AG08395 (cell line): ENCODE data around the gene IRF8.
A peak's percentile ranks its signal among the peaks of the same experiment; 100 is the strongest.

Source experiments
- DNase-seq: peaks from one replicate; pipeline ENCODE4 v3.0.0; 2012; ENCODE audit warnings: mixed read lengths, low spot score

IRF8 gene

DNA sequence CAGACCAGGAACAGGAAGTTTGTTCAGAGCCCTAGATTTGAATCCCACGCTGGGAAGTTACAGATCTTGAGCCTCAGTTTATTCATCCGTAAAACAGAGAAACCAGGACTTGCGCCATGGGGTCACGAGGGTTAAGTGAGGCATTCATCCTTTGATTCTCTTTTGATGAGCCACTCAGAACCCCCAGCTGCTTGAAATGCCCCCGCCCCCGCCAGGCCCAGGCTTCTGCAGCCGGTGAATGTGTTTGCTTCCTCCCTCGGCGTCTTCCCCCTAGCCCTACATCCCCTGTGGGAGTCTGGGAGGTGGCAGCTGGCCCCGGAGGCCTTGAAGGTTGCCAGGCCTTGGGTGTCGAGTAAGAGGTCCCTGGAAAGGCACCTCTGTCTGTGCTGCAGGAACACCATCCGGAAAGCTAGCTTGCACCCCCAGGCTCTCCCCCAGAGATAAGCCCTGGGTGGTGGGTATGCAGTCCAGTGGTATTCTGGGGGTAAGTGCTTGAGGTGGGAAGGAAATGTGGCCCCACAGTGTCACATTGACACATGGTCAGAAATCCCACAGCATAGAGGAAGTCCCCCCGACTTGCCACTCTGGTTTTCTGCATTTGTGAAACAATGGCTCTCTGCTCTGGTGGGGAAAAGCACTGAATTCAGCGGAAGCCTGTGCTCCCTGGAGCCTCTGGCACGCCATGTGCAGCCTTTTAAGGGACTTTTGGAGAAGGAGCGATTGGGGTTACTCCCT, 14.9 kb downstream of the IRF8 start:
- no peak for DNase-seq

DNA sequence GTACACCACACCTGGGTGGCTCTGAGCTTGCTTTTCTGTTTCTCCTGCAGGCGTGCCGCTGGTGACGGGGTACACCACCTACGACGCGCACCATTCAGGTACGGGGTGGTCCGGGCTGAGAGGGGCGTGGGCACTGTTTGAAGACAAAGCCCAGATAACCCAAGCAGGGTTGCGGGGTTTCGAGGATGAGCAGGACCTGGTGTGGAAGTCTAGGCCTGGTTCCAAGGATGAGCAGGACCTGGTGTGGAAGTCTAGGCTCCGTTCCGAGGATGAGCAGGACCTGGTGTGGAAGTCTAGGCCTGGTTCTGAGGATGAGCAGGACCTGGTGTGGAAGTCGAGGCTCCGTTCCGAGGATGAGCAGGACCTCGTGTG, 15.4 kb downstream of the IRF8 start:
- no peak for DNase-seq

DNA sequence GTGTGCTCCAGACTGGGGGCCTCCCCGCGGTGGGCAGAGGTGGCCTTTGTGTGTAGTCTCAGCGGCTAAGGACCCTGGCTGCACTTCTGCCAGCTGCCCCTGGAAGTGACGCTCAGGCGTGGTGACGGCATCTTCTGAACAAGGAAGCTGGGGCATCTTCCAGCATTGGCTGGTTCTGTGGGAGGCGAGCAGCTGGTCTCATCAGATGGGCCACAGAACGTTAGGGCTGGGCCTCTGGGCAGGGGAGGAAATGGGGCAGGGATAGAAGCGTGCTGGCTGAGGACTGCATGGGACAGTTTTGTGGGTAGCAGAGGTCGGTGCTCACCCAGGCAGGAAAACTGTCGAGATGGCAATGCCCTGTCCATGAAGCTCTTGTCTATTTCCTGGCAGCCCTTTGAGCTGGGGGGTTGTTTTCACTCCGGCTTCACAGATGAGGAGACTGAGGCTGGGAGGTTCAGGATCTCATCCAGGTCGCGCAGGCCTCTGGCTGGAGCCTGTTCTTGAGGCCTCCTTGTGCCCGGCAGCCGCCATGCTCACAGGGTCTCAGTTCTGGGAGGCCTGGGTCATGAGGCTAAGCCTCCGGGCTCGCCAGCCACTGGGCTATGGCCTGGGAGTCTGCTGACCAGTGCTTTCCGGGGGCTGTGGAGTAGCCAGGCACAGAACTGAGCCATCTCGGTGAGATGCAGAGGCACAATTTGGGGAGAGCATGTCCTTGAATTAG, 16.3 kb downstream of the IRF8 start:
- DNase-seq = no peak

DNA sequence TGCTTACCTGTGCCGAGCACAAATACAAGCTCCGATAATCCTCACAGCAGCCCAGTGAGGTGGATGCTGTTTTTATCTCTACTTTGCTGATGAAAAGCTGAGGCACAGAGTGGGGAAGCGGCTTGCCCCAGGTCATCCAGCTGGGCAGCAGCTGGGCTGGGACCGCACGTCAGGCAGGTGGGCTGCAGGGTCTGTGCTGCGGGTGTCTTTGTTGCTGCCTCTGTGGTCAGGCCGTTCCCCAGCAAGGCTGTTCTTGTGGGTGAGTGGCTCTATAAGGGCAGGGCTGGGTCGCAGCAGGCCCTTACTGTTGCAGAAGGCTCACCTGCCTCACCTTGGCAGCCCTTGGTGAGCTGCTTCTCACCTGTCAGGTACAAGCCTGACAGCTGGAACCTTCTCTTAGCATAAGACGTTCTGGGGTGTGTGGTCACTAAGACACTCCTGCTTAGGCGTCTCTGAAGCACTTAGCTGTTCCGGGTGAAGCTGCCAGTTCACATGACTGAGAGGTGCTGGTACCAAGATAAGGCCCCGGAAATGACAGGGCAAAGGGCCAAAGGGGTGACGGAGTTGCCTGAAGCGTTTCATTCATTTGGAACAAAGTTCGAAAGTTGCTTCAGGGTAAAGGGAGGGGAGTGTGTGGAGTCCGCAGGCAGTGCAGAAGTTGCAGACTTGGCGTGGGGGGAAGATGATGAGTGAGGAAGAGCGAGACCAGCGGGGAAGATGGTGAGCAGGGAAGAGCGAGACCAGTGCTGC, 17.4 kb downstream of the IRF8 start:
- no peak for DNase-seq

DNA sequence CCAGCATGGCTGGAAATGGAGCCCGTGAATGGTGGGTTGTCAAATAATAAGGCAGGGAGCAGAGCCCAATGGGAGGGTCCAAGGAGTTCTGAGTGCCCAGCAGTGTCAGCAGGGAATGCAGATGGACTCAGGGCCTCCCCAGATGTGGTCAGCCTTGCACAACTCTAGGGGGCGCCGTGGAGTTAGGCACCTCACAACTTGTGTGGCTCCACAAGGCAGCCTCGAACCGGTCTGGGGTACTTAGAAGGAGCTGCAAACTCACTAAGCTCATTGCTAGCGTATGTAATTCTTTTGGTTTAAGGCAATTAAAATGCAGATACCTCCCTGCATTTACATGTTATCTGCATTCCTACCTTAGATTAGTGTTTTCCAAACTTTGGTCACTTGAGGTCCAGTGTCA, 18.1 kb downstream of the IRF8 start:
- DNase-seq = no peak

DNA sequence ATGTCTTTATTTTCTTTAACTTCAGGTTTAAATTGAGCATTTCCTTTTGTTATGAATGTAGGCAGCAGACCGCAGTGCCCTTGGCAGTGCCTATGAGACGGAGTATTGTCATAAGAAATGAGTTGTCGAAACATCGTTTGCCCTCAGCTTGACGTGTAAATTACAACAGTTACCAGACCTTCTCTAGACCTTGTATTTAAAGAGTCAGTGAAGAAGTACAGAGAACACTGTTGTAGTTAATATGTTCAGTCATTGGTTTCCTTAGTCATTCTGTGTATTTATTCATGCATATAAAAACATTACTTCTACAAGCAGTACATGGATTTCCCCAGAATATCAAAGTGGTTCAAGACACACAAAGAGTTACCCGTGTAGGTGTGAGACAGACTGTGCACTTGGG, 19.0 kb downstream of the IRF8 start:
- DNase-seq = no peak

DNA sequence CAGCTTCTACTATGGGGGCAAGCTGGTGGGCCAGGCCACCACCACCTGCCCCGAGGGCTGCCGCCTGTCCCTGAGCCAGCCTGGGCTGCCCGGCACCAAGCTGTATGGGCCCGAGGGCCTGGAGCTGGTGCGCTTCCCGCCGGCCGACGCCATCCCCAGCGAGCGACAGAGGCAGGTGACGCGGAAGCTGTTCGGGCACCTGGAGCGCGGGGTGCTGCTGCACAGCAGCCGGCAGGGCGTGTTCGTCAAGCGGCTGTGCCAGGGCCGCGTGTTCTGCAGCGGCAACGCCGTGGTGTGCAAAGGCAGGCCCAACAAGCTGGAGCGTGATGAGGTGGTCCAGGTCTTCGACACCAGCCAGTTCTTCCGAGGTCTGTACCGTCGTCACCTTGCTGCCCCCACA, 19.5 kb downstream of the IRF8 start:
- DNase-seq = no peak

DNA sequence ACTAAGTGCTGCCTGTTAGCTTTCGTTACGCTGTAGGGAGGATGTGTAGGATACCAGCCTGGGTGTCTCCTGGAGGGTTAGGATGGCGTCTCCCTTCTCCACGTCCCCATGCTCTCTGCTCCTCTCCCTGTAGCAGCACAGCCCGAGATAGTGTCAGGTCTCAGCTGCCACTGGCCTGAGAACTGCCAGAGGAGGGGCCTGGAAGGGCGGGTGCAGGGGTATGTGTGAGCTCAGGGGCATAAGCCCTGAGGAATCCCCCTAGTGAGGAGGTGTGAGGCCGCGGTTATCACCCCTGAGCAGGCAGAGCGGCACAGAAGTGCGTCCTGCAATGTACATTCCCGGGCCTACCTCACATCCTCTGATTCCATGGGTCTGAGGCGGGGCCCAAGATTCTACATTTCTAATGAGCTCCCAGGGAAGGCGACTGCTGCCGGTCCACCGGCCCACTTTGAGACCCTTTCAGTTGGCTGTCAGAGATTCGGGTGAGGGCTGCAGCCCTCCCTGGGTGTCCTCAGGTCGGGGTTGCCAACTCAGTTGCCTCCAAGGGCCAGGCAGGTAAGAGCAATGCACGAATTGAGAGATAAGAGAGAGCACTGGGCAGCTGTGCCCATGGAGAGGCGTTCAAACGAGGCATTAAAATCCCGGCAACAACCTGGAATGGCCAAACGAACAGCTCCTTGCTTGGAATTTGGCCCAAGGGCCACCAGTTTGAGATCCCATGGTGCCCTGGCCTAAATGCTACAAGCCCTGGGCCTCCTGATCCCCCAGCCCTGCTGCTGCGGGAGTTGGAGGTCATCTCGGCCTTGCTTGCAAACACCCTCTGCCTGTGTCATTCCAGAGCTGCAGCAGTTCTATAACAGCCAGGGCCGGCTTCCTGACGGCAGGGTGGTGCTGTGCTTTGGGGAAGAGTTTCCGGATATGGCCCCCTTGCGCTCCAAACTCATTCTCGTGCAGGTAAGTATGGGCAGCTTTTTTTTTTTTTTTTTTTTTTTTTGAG, 20.6 kb downstream of the IRF8 start:
- DNase-seq = no peak

DNA sequence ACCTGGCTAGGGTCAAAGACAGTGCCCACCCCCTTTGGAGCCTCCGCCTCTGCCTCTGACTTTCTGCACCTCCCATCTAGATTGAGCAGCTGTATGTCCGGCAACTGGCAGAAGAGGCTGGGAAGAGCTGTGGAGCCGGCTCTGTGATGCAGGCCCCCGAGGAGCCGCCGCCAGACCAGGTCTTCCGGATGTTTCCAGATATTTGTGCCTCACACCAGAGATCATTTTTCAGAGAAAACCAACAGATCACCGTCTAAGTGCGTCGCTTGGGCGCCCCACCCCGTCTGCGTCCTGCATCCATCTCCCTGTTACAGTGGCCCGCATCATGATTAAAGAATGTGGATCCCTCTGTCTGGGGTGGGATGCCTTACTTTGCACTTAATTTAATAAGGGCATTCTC, 22.1 kb downstream of the IRF8 start:
- DNase-seq = no peak

DNA sequence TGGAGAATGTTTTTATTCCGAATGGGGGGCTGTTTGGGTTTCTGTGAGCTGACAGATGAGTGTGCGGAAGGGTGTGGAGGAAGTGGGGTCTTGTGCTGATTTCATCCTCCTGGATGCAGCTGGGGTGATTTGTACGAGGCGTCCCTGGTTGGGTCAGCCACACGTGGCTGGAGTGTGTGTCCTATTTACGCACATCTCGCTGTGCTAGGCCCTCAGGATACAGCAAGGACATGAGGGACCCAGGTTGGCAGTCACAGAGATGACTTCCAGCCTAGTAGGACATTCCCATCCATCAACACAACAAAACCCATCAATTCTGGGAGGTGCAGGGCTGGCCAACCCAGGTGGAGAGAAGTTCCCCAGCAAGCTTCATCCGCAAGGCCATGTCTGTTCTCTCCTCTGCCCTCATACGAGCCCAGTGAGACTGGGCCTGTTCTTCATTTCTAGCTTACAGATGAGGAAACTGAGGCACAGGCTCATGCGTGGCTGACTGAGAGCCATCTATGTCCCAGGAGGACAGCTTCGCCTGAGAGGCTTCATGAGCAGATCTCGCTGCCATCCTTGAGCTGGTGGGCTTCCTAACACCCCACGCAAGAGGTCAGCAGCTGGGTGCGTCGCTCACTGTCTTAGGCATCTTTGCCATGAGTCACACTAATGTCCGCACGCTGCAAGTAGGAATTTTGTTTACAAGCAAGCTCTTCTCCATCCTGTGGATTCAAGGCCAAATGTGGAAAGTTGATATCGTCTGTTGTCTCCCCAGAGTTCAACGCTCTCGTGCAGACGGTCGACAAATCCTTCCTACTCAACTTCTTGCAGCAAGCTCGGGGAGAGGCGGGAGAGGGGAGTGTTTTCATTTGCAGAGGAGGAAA, 24.4 kb downstream of the IRF8 start:
- DNase-seq = peak; percentile 20

DNA sequence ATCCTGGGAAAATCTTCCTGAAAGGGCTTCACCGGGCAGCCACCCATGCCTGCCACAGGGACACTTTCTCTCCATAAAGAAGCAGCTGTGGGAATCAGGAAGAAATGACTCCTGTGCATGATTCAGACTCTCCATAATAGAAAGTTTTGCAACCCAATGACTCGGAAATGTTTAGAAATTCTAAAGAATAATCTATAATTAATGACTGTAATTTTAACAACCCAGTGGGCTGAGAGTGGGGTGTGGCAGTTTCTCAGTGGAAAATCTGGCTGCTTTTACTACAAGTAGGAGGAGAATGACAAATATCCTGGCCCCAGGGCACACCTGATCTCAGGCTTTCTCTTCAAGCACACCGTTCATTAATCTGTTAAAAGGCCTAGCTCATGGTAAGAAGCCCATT, 25.7 kb downstream of the IRF8 start:
- DNase-seq = peak; percentile 44

DNA sequence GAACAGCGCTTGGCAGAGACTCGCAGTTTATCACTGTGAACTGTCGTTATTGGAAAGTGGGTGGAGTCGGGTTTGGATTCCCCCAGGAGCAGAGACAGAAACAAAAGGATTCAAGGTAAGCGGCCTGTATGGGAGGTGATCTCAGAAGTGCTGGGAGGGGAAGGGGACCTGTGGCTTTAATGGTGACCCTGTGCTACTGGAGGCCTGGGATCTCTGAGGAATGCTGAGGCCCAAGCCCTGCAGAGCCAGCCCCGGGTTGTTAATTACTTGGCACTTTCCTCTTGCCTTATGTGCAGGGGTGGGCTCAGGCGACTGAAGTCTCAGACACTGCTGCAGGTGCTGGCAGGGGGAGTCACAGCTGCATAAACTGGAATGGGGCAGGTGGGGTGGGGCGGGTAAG, 27.4 kb downstream of the IRF8 start:
- DNase-seq = no peak

DNA sequence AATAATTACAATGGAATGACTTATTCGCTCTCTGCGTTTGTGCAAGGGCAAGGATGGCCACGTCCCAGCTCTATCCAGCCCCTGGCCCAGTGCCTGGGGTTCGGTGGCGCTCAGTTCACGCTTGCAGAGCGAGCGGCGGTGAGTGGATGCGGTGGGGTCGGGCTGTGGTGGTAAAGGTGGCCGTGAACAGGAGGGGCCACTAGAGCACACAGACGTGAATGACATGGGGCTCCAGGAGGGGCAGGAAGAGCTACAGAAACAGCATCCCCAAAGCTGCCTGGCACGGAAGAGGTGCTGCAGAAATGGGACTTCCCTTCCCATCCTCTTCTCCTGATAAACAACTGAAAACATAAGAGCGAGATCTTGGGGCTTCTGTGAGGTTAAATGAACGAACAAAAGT, 28.4 kb downstream of the IRF8 start:
- DNase-seq = no peak

DNA sequence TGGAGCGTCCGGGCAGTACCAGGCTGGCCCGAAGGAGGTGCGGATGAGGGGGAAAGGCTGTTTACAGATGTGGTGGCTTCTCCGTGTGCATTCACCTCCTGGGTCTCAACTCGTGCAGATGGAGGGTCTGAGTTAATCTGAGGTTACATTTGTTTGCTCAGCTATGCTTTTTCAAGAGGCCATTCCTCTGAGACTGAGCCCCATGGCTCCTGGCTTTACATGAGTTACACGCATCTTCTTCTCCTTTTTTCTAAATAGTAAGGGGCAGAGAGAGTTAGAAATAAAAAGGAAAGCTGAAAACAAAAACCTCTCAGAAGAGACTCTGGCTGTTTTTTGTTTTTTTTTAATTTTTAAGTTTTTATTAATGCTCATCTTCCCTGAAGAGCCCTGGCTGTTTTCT, 29.0 kb downstream of the IRF8 start:
- DNase-seq = no peak

DNA sequence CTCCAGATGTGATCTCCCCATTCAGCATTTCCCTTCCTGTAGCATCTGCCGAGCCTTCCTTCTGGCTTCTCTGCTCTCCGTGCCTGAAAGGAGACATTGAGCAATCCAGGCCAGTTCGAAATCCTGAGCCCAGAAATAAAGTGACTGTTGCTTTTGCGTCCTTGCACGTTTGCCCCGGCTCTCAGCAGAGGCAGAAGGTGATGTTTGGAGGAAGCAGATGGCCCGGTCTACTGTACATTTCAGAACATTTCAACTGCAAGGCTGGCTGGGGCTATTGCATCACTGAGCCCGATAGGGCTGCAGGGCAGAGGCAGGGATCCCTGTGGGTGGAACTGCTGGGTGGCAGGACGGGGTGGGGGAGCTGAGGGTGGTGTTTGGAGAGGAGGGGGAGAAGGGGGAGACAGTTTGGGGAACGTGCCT, 29.4 kb downstream of the IRF8 start:
- DNase-seq = peak; percentile 52

DNA sequence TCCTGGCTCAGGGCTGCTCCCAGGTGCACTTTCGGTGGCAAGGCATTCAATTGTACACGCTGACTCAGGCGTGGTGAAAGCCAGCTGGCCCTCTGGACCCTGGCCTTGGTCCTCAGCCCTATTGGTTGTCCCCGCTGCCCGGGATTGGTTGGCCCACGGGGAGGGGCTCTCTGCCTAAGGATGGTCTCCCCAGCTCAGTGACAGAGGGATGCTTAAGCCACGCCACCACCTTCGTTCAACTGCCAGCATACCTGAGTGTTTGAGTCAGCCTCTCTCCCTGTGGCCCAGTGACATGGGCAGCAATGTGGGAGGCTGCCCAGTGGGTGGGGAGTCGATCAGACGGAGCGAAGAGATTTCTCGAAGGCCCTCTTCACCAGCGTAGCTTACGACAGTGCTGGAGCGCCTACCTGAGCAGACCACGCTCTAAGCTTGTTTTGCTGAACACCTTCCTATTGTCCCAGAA, 30.3 kb downstream of the IRF8 start:
- no peak for DNase-seq

DNA sequence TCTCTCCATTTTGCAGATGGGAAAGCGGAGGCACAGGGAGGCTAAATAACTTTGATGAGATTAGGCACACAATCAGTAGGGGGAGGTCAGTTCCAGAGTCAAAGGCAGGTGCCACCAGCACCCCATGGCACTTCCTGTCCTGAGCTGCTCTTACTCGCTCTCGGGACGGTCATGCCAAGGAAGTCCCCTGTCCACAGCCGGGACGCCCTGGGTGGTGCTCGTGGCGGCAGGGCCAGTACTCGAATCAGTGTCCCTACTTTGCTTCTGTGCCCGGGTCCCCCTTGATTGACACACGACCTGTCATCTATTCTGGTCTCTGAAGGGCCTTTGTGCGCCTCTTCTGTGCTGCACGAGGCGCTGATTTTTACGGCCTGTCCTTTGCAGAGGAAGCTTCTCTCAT, 31.3 kb downstream of the IRF8 start:
- DNase-seq = no peak

DNA sequence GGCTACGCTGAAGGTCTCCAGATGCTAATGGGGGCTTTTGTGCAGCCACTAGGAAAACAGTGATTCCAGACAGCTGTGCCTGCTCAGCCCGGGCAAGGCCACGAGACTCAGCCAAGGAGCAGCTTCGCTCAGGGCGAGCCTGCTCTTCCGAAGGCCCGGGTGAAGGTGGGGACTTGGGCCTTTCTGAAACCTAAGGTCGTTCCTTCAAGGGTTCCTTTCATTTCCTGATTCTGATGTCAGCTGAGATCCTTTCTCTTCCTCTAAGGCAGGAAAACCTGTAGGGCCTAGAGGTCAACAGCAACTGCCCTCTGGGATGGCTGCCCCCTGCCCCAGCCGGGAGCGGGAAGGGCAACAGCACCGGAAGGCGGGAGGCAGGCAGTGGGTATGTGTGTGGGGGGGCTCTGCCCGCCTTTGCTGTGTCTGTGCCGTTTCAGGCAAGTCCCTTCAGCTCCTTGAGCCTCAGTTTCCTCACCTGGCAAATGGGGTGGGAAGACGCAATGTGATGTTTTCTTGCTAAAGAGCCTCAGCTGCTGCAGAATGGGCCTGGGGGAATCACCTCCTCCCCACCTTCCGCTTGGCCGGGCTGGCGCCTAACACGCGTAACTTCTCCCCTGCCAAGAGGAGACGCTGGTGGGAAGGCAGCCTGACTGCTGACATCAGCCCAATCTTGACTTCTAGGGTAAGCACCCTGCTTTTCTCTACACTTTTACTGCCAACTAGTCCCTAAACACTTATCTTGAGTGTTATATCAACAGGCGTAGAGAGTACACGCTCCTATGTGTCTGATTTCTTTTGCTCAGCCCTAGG, 32.8 kb downstream of the IRF8 start:
- DNase-seq = no peak

DNA sequence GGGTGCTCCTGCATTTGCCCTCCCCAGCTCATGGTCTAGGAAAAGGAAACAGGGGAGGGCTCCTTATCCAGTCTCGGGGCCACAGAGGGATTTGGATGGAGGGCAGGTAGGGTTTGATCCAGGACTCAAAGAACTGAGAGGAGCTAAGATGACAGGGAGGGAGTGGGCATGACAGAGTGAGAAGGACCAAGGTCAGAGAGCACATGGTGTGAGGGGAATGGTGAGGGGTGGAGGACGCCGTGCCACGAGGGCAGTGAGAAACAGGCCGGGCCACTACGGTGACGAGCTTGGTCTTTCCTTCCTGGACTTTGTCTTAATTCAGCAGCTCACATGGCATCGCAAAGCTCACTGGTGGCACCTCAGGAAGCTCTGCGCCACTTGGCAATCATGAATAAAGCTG, 35.2 kb downstream of the IRF8 start:
- DNase-seq = no peak

DNA sequence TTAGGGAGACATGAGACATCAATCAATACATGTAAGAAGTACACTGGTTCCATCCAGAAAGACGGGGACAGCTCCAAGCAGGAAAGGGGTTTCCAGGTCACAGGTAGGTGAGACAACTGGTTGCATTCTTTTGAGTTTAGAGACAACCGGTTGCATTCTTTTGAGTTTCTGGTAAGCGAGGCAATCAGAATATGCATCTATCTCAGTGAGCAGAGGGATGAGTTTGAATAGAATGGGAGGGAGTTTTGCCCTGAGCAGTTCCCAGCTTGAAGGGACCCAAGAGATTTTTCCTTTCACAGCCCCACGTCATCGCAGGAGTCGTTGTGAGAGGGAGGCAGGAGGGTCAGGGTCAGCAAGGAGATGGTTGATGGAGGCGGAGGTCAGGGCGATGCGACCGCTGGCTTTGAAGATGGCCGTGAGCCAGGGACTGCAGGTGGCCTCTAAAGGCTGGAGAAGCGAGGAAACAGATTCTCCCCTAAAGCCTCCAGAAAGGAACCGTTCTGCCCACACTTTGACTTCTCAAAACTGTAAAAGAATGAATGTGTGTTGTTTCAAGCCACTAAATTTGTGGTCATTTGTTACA, 36.5 kb downstream of the IRF8 start:
- DNase-seq = no peak
